Coronary artery (tissue), 2 donors: ENCODE results near the gene TACO1.

Experiments
- DNase-seq: peaks from one replicate; pipeline ENCODE4 v3.0.0-alpha.2; 2017; ENCODE audit warnings: low spot score
- H3K27ac ChIP-seq, 2 donors: fragments of 200-600 bp; sonication (generic); one replicate each; pipeline ENCODE4 v1.5.1; 2016 to 2019
- H3K4me3 ChIP-seq: fragments of 200-600 bp; sonication (generic); 2 replicates; pipeline ENCODE4 v1.5.1; 2016; ENCODE audit warnings: mild to moderate bottlenecking, moderate library complexity
- TF ChIP-seq, protein P1 (sequence below): fragments of 200-600 bp; sonication (generic); IDR thresholded peaks from one replicate; pipeline ENCODE4 v1.5.1; 2019; ENCODE audit warnings: antibody characterized with exemption

TACO1 gene

DNA sequence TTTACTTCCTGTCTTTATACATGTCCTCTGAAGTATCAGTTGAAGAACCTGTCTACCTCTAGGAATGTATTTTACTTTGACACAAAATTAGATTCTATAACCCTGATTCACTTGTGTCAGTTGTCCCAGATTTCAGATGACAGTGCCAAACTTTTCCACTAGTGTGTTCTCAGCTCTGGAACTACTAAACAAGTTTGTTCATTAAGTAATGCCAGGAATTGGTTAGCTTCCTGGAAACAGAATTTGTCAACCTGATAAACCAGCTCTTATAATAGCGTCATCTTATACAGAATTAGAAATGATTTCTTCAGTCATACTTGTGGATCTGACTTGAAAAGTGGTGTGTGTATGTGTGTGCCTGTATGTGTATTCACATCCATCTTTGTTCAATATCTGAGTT, 28.9 kb downstream of the TACO1 start:
- no peak overlapping the region for H3K4me3 ChIP-seq
- TF ChIP-seq, protein P1, sequence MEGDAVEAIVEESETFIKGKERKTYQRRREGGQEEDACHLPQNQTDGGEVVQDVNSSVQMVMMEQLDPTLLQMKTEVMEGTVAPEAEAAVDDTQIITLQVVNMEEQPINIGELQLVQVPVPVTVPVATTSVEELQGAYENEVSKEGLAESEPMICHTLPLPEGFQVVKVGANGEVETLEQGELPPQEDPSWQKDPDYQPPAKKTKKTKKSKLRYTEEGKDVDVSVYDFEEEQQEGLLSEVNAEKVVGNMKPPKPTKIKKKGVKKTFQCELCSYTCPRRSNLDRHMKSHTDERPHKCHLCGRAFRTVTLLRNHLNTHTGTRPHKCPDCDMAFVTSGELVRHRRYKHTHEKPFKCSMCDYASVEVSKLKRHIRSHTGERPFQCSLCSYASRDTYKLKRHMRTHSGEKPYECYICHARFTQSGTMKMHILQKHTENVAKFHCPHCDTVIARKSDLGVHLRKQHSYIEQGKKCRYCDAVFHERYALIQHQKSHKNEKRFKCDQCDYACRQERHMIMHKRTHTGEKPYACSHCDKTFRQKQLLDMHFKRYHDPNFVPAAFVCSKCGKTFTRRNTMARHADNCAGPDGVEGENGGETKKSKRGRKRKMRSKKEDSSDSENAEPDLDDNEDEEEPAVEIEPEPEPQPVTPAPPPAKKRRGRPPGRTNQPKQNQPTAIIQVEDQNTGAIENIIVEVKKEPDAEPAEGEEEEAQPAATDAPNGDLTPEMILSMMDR, result no peak
- no peak for DNase-seq
- H3K27ac ChIP-seq, result no peak overlapping the region

GRCh38 chr17:63631062-63631461, 30.4 kb downstream of the TACO1 start:
- Histone ChIP-seq H3K4me3 (no peak overlapping the region), H3K27ac (no peak overlapping the region)
- DNase-seq, result no peak
- TF ChIP-seq, protein P1, result no peak

DNA sequence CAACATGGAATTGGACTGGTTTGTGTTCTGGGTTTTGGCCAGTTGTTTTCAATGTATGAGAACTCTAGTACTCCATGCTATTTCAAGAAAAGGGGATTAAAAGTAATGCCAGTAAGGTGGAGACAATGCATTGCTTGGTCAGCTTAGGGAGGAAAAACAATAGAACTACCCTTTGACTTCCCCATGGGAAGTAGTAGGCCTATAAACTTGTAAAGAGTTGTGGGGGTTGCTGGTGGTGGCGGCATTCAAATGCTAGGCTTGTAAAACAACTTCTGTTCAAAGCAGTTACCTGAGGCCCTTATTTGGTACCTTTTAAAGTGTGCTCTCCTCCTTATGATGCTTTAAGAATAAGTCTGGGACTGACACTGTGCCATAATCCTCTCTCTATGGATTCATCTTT, 30.9 kb downstream of the TACO1 start:
- DNase-seq, result no peak
- no peak overlapping the region for H3K4me3 ChIP-seq
- no peak overlapping the region for H3K27ac ChIP-seq
- TF ChIP-seq, protein P1, result no peak

GRCh38 chr17:63633742-63634141, 33.0 kb downstream of the TACO1 start:
- DNase-seq, result no peak
- no peak overlapping the region for H3K4me3 ChIP-seq
- TF ChIP-seq, protein P1, result no peak
- peak overlapping the region in 1 of 2 donors; percentile 45 for H3K27ac ChIP-seq

DNA sequence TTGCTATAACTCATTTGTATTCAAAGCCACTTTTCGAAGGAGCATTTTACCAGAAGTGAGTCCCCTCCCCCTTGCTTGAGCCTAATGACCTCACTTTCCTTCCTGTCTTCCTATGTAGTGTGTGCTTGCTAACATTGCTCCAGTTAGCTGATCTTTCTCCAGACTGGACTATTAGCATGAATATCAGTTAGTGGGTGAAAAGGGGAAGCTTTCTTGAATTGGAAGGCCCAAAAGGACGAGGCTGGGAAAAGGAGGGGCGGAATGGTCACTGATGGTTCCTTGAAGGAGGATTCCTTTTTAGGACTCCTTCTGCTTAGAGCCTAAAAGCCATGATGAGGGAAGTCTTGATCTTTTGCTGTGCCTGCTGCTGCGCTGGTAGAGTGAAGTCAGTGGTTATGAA, 33.5 kb downstream of the TACO1 start:
- TF ChIP-seq, protein P1, result no peak
- peak overlapping the region in 1 of 2 donors; percentile 45 for H3K27ac ChIP-seq
- H3K4me3 ChIP-seq, result no peak overlapping the region
- no peak for DNase-seq

- no peak overlapping the region for H3K4me3 ChIP-seq
- H3K27ac ChIP-seq, result peak overlapping the region in 1 of 2 donors; percentile 45
- TF ChIP-seq, protein P1, result no peak
- DNase-seq, result no peak
Measured at GRCh38 chr17:63634816-63635215, 34.1 kb downstream of the TACO1 start.

- DNase-seq, result no peak
- Histone ChIP-seq H3K27ac (no peak overlapping the region), H3K4me3 (no peak overlapping the region)
- TF ChIP-seq, protein P1, result no peak
Measured at GRCh38 chr17:63635290-63635689, 34.6 kb downstream of the TACO1 start.
